Thyroid gland (tissue), 4 donors: ENCODE results near the gene BORCS6.

ENCODE experiments used
- CTCF ChIP-seq, 6 experiments: fragments of 200-600 bp in 3 of 6; fragments of 450-650 bp in 3 of 6; sonication (generic) in 3 of 6; IDR thresholded peaks; one replicate each; pipeline ENCODE4 v1.5.1; 2016 to 2019; ENCODE audit warnings: antibody characterized with exemption in 6 of 6, mild to moderate bottlenecking in 2 of 6, inconsistent platforms in 1 of 6, moderate library complexity in 1 of 6
- POLR2A ChIP-seq, 2 donors: fragments of 450-650 bp; IDR thresholded peaks; one replicate each; pipeline ENCODE4 v1.6.1; 2017; ENCODE audit warnings: antibody characterized with exemption in 2 of 2, mild to moderate bottlenecking in 2 of 2, moderate library complexity in 1 of 2

DNA sequence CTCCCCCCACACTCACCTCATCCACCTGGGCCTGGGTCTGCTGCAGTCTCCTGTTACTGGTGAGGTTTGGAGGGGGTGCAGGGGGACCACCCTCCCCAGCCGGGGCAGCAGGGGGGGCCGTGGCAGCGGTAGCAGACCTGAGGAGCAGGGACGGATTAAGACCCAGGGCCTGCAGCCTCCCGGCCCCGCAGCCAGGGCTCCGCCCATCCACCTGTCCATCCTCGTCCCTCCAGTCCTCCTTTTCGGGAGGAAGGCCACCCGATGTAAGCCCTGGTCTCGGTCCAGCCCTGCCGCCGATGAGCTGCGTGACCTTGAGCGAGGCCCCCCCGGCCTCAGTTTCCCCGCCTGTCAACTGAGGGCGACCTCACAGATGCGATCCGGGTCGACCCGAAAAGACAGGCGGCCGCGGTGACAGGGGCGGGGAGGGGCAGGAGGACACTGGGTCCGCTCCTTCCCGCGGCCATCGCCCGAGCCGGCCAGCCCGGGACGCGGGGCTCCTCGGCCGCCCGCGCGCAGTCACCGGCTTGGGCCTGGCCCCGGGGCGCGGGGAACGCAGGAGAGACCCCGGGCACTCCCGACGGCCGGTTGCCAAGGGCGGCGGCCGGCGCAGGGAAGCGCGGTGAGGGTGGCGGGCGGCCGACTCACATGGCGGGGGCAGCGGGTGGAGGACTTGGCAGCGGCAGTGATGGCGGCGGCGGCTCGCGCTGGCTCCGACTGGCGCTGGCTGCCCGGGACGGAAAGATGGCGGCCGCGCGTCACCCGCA, 27.6 kb downstream of the BORCS6 start, which contains the start of gene VAMP2:
- TF ChIP-seq CTCF (IDR thresholded peaks at IDR 0.05) = peak in 1 of 6 experiments; percentile 8
- peak; percentile 67 to 92 for TF ChIP-seq POLR2A (IDR thresholded peaks at IDR 0.05)
